Mucosa of descending colon (tissue), 3 donors: ENCODE measurements around the gene DIDO1. TPM values are rescaled to one million over a fixed set of nuclear protein-coding genes. Genes with fewer than 3 reads are reported as not detected.

ENCODE experiments used
- ATAC-seq: fragments of 200-7000 bp; cut with Tn5 transposase; one replicate; pipeline ENCODE4 v1.9.1; 2020; ENCODE audit warnings: mild to moderate bottlenecking, moderate library complexity
- DNase-seq, 3 donors: peaks; one replicate each; pipeline ENCODE4 v3.0.0-alpha.2; 2020
- H3K36me3 ChIP-seq: fragments of 200-600 bp; one replicate; pipeline ENCODE4 v1.8.0; 2021; ENCODE audit warnings: low read depth, mild to moderate bottlenecking
- H3K4me1 ChIP-seq: fragments of 200-600 bp; one replicate; pipeline ENCODE4 v1.8.0; 2021; ENCODE audit warnings: low read depth, mild to moderate bottlenecking
- H3K4me3 ChIP-seq: fragments of 200-600 bp; one replicate; pipeline ENCODE4 v1.8.0; 2021; ENCODE audit warnings: mild to moderate bottlenecking
- H3K9me3 ChIP-seq: fragments of 200-600 bp; one replicate; pipeline ENCODE4 v1.8.0; 2021; ENCODE audit warnings: mild to moderate bottlenecking
- CTCF ChIP-seq: fragments of 200-600 bp; IDR thresholded peaks from one replicate; pipeline ENCODE4 v1.8.0; 2022; ENCODE audit warnings: antibody characterized with exemption, mild to moderate bottlenecking
- intact Hi-C, 2 donors: fragments of 100-400 bp; cut with DNase I in 1 of 2; cut with micrococcal nuclease in 1 of 2; formaldehyde crosslinking; loops; one replicate each; pipeline versions ENCODE4 v1.11.0 to v1.11.1; 2022; cut with DNase I, micrococcal nuclease
- total RNA-seq, 3 donors: library from RNA; stranded (reverse); fragmentation: NEBNext Ultra II Directional in 2 of 3; extraction: Animal tissue kit (Norgen Biotek cat#: 25700) in 2 of 3; gene quantifications; one replicate each; pipeline versions ENCODE4 v1.2.1 to v1.2.4, GENCODE V29; 2021 to 2023
- donor health status: DM: no; HTN: no; CAD: no; lungs with moderate emphysema.
- donor health status: DM: no; HTN: no; CAD: no.
- donor health status: DM: no; HTN: yes; CAD: no.

The DIDO1 gene
- total RNA-seq, 3 donors from 2014 or later: 53.4 to 72.5 (median 67.4) TPM

GRCh38 chr20:62956387-62957135 lies 30.3 kb upstream of the DIDO1 start:
- no peak for TF ChIP-seq CTCF
- Histone ChIP-seq H3K36me3 (no peaks in the 10 kb centered on the region), H3K4me3 (no peak overlapping the region), H3K4me1 (peaks cover 30% of the 10 kb centered on the region), H3K9me3 (no peaks in the 10 kb centered on the region)
- DNase-seq (peak in 1 of 3 donors; percentile 50), ATAC-seq (no peak)
- intact Hi-C loops: no loop called here

- DNase-seq: peak; percentile 33 to 64 (median 54)
- TF ChIP-seq CTCF: no peak
- H3K36me3 ChIP-seq: no peaks in the 10 kb centered on the region
- ATAC-seq: peak; percentile 44
- intact Hi-C loops: no loop called here
- H3K4me3 ChIP-seq: no peak overlapping the region
- H3K9me3 ChIP-seq: no peaks in the 10 kb centered on the region
- peaks cover 30% of the 10 kb centered on the region for H3K4me1 ChIP-seq
Observed at GRCh38 chr20:62955519-62956386, 29.4 kb upstream of the DIDO1 start.

GRCh38 chr20:62953839-62954703 lies 27.8 kb upstream of the DIDO1 start:
- ATAC-seq (peak; percentile 69), DNase-seq (peak; percentile 68 to 90 (median 75))
- intact Hi-C loops: no loop called here
- Histone ChIP-seq H3K4me3 (no peak overlapping the region), H3K4me1 (peaks cover 30% of the 10 kb centered on the region), H3K9me3 (no peaks in the 10 kb centered on the region), H3K36me3 (no peaks in the 10 kb centered on the region)
- TF ChIP-seq CTCF: no peak

- H3K36me3 ChIP-seq: no peaks in the 10 kb centered on the region
- ATAC-seq (peak; percentile 9), DNase-seq (peak in 2 of 3 donors; percentile 50 to 66)
- H3K9me3 ChIP-seq: no peaks in the 10 kb centered on the region
- intact Hi-C loops: no loop called here
- H3K4me1 ChIP-seq: peaks cover 30% of the 10 kb centered on the region
- H3K4me3 ChIP-seq: no peak overlapping the region
- TF ChIP-seq CTCF: no peak
Observed at GRCh38 chr20:62952968-62953838, 26.9 kb upstream of the DIDO1 start.
